Heart left ventricle (tissue), 13 donors: ENCODE measurements around the gene OLR1.

Experiments
- CTCF ChIP-seq, 12 donors: fragments of 200-600 bp; sonication (generic) in 4 of 12; IDR thresholded peaks; one replicate each; pipeline versions ENCODE4 v1.5.0 to v1.8.0; 2018 to 2022; ENCODE audit warnings: antibody characterized with exemption in 12 of 12, mild to moderate bottlenecking in 5 of 12
- POLR2A ChIP-seq, 2 donors: fragments of 450-650 bp; IDR thresholded peaks; one replicate each; pipeline ENCODE4 v1.6.1; 2017; ENCODE audit warnings: antibody characterized with exemption in 2 of 2, mild to moderate bottlenecking in 2 of 2, moderate library complexity in 2 of 2
- donor health status: ischemic (EF 13 %, LVEDD 7.1; RV severe dilation, severe dysfunction).
- donor health status: DM: no; HTN: yes; CAD: no.
- donor health status: DM: no; HTN: no; CAD: no.
- donor health status: ischemic (EF 25% LVEDD 6.9; RV normal size, moderate dysfunction).
- donor health status: ischemic (EF 25% LVEDD 5.7; RV mildly dilated, moderate dysfunction).
- donor health status: ischemic (EF 35%, LVEDD 5.7; RV mildly dilated, moderate dysfunction).
- donor health status: nonischemic (EF 11% LVEDD 7.7; RV severe dilation, severe dysfunction).
- donor health status: DM: yes; HTN: yes; CAD: no.
- donor health status: PGD.
- donor health status: ischemic (EF 29% LVEDD 5.4; RV normal size, mild dysfunction).
- donor health status: nonischemic (EF 23%, LVEDD 6.1; RV moderate dilation, normal function).

- TF ChIP-seq POLR2A (IDR thresholded peaks at IDR 0.05), result no peak
- no peak for TF ChIP-seq CTCF (IDR thresholded peaks at IDR 0.05)
These were observed 45.5 kb downstream of the OLR1 start for GRCh38 chr12:10126413-10126812.
